ENCODE data around the gene GNA14.
"Not testable (repeated sequence)": the region's sequence is repeated elsewhere in the genome, so short reads cannot be mapped to it uniquely, and the experiment has no call there.

GNA14 gene

GRCh38 chr9:77632652-77633051 is 15.5 kb downstream of the GNA14 start:
- no peak for DNase-seq (ENCODE audit: low spot score)
- TF ChIP-seq, protein P1, sequence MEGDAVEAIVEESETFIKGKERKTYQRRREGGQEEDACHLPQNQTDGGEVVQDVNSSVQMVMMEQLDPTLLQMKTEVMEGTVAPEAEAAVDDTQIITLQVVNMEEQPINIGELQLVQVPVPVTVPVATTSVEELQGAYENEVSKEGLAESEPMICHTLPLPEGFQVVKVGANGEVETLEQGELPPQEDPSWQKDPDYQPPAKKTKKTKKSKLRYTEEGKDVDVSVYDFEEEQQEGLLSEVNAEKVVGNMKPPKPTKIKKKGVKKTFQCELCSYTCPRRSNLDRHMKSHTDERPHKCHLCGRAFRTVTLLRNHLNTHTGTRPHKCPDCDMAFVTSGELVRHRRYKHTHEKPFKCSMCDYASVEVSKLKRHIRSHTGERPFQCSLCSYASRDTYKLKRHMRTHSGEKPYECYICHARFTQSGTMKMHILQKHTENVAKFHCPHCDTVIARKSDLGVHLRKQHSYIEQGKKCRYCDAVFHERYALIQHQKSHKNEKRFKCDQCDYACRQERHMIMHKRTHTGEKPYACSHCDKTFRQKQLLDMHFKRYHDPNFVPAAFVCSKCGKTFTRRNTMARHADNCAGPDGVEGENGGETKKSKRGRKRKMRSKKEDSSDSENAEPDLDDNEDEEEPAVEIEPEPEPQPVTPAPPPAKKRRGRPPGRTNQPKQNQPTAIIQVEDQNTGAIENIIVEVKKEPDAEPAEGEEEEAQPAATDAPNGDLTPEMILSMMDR (IDR thresholded peaks at IDR 0.05; ENCODE audit: extremely low read depth, missing control alignments): no peak

GRCh38 chr9:77628864-77629263 is 19.3 kb downstream of the GNA14 start:
- DNase-seq (ENCODE audit: low spot score): not testable (repeated sequence)

DNA sequence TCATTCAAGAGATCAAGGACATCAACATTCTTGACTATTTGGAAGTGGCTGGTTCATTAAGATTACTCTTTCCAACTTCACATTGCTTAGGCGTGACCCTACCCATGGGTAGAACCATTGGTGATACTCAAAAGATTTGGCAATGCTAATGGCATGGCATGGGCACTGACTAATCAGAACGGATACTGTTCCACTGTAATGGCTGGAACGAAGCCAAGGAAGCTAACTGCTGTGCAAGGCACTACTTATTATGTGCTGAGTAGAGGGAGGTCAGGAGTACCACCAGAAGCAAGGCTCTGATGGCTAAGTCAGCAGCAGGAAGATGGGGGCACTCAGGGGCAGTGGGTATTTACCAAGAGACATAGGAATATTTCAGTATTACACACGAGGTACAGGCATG is 31.9 kb downstream of the GNA14 start:
- no peak for DNase-seq (ENCODE audit: low spot score)
- TF ChIP-seq, protein P1 (IDR thresholded peaks at IDR 0.05; ENCODE audit: extremely low read depth, missing control alignments): no peak

DNA sequence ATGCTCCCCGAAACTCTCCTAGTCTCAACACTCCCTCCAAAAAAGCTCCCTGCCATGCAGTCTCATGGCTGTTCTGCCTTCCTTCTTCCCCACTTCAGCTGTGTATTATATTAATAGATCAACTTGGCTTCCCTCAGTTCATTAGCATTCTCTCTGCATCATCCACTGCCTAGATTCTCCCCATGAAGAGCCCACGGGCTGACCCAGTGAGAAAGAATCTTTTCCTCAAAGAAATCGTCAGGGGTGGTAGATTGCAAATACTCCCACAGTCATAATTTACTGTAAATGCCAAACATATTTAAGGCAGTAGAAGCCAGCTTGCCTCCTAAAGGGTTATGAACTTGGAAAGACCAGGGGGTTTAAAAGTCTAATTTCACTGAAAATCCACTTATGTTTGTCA is 33.5 kb downstream of the GNA14 start:
- TF ChIP-seq, protein P1 (IDR thresholded peaks at IDR 0.05; ENCODE audit: extremely low read depth, missing control alignments): no peak
- DNase-seq (ENCODE audit: low spot score): no peak

- TF ChIP-seq, protein P1 (IDR thresholded peaks at IDR 0.05; ENCODE audit: extremely low read depth, missing control alignments): no peak
- no peak for DNase-seq (ENCODE audit: low spot score)
These were observed 41.6 kb downstream of the GNA14 start for GRCh38 chr9:77606526-77606925.

- TF ChIP-seq, protein P1 (IDR thresholded peaks at IDR 0.05; ENCODE audit: extremely low read depth, missing control alignments): no peak
- no peak for DNase-seq (ENCODE audit: low spot score)
These were observed 42.5 kb downstream of the GNA14 start for GRCh38 chr9:77605449-77606220.

DNA sequence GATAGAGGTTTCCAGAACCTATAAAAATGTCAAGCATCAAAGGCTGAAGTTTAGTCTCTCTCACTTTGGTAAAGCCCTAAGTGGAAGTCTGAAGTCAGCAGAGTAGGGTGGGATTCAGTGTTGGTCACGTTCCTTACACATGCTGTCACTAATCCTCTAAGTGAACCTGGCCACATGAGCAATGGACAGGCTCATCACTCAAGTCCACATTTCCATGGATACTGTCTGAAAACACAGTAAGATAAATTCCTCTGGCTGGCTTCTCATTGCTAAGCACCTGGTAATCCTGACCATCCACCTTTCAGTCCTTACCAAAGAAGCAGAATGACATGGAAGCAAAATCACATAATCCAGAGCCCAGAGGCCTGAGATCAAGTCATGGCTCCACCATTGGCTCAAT is 43.8 kb downstream of the GNA14 start:
- TF ChIP-seq, protein P1 (IDR thresholded peaks at IDR 0.05; ENCODE audit: extremely low read depth, missing control alignments): no peak
- DNase-seq (ENCODE audit: low spot score): no peak

DNA sequence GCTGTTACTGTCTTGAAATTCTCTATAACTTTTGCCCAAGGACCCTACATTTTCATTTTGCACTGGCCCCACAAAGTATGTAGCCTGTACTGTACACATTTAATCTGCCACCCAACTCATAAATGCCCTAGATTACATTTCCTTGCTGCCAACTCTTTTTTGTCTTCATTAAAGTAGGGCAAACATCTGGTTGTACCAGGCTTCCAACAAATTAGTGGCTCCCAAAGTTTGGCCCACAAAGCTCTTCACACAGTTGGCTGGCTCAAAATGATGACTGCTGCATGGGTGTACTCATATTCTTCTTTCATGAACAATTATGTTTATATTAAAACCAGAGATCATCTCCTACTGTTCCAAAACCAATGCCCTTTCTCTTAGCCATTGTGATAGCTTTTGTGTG is 45.3 kb downstream of the GNA14 start:
- TF ChIP-seq, protein P1 (IDR thresholded peaks at IDR 0.05; ENCODE audit: extremely low read depth, missing control alignments): no peak
- no peak for DNase-seq (ENCODE audit: low spot score)
